Neural progenitor cell (in vitro differentiated cells): Measurements from ENCODE around the gene PTPRC. TPM values are rescaled to one million over a fixed set of nuclear protein-coding genes. Genes with fewer than 3 reads are reported as not detected.

Source experiments
- DNase-seq: peaks from one replicate; pipeline ENCODE4 v3.0.0-alpha.2; 2016; ENCODE audit warnings: low spot score
- H2AFZ ChIP-seq: fragments of 200-600 bp; sonication (generic); replicated peaks from 2 replicates; pipeline ENCODE4 v1.6.1; 2016; ENCODE audit warnings: antibody characterized with exemption
- H3F3A ChIP-seq: fragments of 200-600 bp; sonication (generic); 2 replicates; pipeline ENCODE4 v1.6.1; 2016; ENCODE audit warnings: antibody characterized with exemption, low read depth
- H3K27ac ChIP-seq: fragments of 200-600 bp; sonication (generic); 2 replicates; pipeline ENCODE4 v1.5.1; 2016; ENCODE audit warnings: mild to moderate bottlenecking
- H3K27me3 ChIP-seq: fragments of 200-600 bp; sonication (generic); 2 replicates; pipeline ENCODE4 v1.6.1; 2016; ENCODE audit warnings: mild to moderate bottlenecking, moderate library complexity
- H3K36me3 ChIP-seq: fragments of 200-600 bp; sonication (generic); 2 replicates; pipeline ENCODE4 v1.5.1; 2016
- H3K4me1 ChIP-seq: fragments of 200-600 bp; sonication (generic); 2 replicates; pipeline ENCODE4 v1.6.1; 2016; ENCODE audit warnings: mixed run types
- H3K4me2 ChIP-seq: fragments of 200-600 bp; sonication (generic); 2 replicates; pipeline ENCODE4 v1.6.1; 2016
- H3K4me3 ChIP-seq: fragments of 200-600 bp; sonication (generic); 2 replicates; pipeline ENCODE4 v1.5.1; 2016
- H3K79me2 ChIP-seq: fragments of 200-600 bp; sonication (generic); 2 replicates; pipeline ENCODE4 v1.6.1; 2016; ENCODE audit warnings: low read depth
- H3K9ac ChIP-seq: fragments of 200-600 bp; sonication (generic); 2 replicates; pipeline ENCODE4 v1.6.1; 2016
- H3K9me3 ChIP-seq: fragments of 200-600 bp; sonication (generic); 2 replicates; pipeline ENCODE4 v1.5.1; 2016; ENCODE audit warnings: low read depth
- H4K20me1 ChIP-seq: fragments of 200-600 bp; sonication (generic); 2 replicates; pipeline ENCODE4 v1.6.1; 2016; ENCODE audit warnings: low read depth
- H3K27ac Mint-ChIP-seq: 3 replicates; pipeline ENCODE4 v1.8.0; 2021; ENCODE audit warnings: mixed read lengths
- H3K27me3 Mint-ChIP-seq: 2 replicates; pipeline ENCODE4 v1.8.0; 2022; ENCODE audit warnings: low read depth, mild to moderate bottlenecking, inconsistent platforms, moderate library complexity, mixed read lengths; ENCODE audit not compliant: insufficient read depth
- H3K36me3 Mint-ChIP-seq: 3 replicates; pipeline ENCODE4 v1.8.0; 2021; ENCODE audit warnings: mixed read lengths
- H3K4me1 Mint-ChIP-seq: 3 replicates; pipeline ENCODE4 v1.8.0; 2021; ENCODE audit warnings: mixed read lengths
- H3K4me3 Mint-ChIP-seq: 3 replicates; pipeline ENCODE4 v1.8.0; 2021; ENCODE audit warnings: mild to moderate bottlenecking, moderate library complexity, mixed read lengths
- H3K9me3 Mint-ChIP-seq: 3 replicates; pipeline ENCODE4 v1.8.0; 2020; ENCODE audit warnings: mixed read lengths
- EZH2 ChIP-seq: fragments of 200-600 bp; sonication (generic); IDR thresholded peaks from 2 replicates; pipeline ENCODE4 v1.6.1; 2017; ENCODE audit warnings: antibody characterized with exemption, mild to moderate bottlenecking, moderate library complexity
- EZH2phosphoT487 ChIP-seq: fragments of 200-600 bp; sonication (generic); IDR thresholded peaks from 2 replicates; pipeline ENCODE4 v1.6.1; 2017; ENCODE audit warnings: antibody characterized with exemption
- total RNA-seq: library from RNA; depleted of rRNA; stranded (reverse); fragments of >200 nt; gene quantifications from 2 replicates; pipeline ENCODE4 v1.2.3, GENCODE V29; 2015; ENCODE audit warnings: low replicate concordance
- TF ChIP-seq, protein P1 (sequence below): fragments of 200-600 bp; sonication (generic); IDR thresholded peaks from 2 replicates; pipeline ENCODE4 v1.5.1; 2017; ENCODE audit warnings: antibody characterized with exemption, mild to moderate bottlenecking

Gene PTPRC
- total RNA-seq, 1 donor from 2014 or later = not detected

DNA sequence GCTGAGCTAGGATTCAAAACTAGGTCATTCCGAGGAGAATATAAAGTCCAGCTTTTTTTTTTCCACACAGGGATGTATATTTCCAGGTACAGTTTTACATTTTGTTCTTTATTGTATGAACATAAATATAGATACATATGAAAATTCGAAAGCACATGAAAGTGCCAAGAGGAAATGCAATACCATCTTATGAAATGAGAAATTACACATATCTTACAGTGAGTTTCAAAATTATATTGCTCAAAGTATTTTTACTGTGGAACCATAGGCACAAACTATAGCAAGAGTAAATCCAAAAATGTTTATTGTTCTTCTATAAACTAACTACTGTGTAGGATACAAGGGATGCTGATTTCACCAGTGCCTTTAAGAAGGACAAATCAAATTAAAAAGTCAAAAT, 39.0 kb downstream of the PTPRC start:
- Histone ChIP-seq H3K27me3 (no peaks in the 10 kb centered on the region), H3K27ac (no peak overlapping the region), H3K4me1 (peaks cover 25% of the 10 kb centered on the region), H4K20me1 (no peaks in the 10 kb centered on the region), H3F3A (peaks cover 3% of the 10 kb centered on the region), H3K79me2 (no peaks in the 10 kb centered on the region), H3K9me3 (no peaks in the 10 kb centered on the region), H3K4me3 (no peak overlapping the region), H2AFZ (no peak overlapping the region), H3K9ac (no peak overlapping the region), H3K4me2 (no peak overlapping the region), H3K36me3 (no peaks in the 10 kb centered on the region)
- Mint-ChIP-seq H3K4me3 (no peak overlapping the region), H3K4me1 (peaks cover 50% of the 10 kb centered on the region), H3K27me3 (peaks cover 4% of the 10 kb centered on the region), H3K27ac (peak overlapping the region; percentile 70), H3K9me3 (no peaks in the 10 kb centered on the region), H3K36me3 (peaks cover 2% of the 10 kb centered on the region)
- TF ChIP-seq, protein P1, sequence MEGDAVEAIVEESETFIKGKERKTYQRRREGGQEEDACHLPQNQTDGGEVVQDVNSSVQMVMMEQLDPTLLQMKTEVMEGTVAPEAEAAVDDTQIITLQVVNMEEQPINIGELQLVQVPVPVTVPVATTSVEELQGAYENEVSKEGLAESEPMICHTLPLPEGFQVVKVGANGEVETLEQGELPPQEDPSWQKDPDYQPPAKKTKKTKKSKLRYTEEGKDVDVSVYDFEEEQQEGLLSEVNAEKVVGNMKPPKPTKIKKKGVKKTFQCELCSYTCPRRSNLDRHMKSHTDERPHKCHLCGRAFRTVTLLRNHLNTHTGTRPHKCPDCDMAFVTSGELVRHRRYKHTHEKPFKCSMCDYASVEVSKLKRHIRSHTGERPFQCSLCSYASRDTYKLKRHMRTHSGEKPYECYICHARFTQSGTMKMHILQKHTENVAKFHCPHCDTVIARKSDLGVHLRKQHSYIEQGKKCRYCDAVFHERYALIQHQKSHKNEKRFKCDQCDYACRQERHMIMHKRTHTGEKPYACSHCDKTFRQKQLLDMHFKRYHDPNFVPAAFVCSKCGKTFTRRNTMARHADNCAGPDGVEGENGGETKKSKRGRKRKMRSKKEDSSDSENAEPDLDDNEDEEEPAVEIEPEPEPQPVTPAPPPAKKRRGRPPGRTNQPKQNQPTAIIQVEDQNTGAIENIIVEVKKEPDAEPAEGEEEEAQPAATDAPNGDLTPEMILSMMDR = no peak
- TF ChIP-seq EZH2phosphoT487 = no peak
- no peak for TF ChIP-seq EZH2
- DNase-seq = no peak

DNA sequence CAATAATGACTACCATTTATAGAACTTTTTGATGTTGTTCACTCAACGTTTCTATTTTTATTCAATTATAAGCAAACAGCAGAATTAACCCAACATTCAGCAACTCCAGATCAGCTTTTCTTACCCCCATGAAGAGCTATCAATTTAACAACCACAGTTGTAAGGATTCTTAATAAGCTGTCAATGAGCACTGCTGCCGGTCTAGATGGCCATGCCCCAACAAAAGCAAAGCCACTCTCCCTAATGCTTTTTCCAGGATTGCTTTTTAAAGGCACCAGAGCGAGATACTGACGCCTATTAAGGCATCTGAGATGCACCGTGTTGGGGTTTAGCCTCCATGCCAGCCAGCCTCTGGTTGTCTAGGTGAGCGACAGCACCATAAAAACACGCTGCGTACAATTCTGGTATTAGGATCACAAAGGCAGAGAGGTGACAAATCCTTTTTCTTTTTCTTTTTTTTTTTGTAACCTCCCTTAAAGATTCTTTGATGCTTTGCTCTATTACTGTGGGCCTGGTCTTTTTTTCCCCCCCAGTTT, 39.5 kb downstream of the PTPRC start:
- no peak overlapping the region for H3K27ac ChIP-seq
- H2AFZ ChIP-seq = no peak overlapping the region
- no peak overlapping the region for H3K9ac ChIP-seq
- Mint-ChIP-seq H3K4me1 (peaks cover 55% of the 10 kb centered on the region), H3K9me3 (no peaks in the 10 kb centered on the region), H3K4me3 (no peak overlapping the region), H3K27me3 (peaks cover 4% of the 10 kb centered on the region), H3K36me3 (peaks cover 2% of the 10 kb centered on the region), H3K27ac (peak overlapping the region; percentile 70)
- H3K27me3 ChIP-seq = no peaks in the 10 kb centered on the region
- H3F3A ChIP-seq = peaks cover 3% of the 10 kb centered on the region
- no peaks in the 10 kb centered on the region for H3K9me3 ChIP-seq
- H3K4me1 ChIP-seq = peaks cover 25% of the 10 kb centered on the region
- H3K4me3 ChIP-seq = no peak overlapping the region
- no peaks in the 10 kb centered on the region for H4K20me1 ChIP-seq
- no peak overlapping the region for H3K4me2 ChIP-seq
- TF ChIP-seq EZH2 = no peak
- TF ChIP-seq EZH2phosphoT487 = no peak
- TF ChIP-seq, protein P1 = no peak
- H3K79me2 ChIP-seq = no peaks in the 10 kb centered on the region
- H3K36me3 ChIP-seq = no peaks in the 10 kb centered on the region
- peak; percentile 47 for DNase-seq

DNA sequence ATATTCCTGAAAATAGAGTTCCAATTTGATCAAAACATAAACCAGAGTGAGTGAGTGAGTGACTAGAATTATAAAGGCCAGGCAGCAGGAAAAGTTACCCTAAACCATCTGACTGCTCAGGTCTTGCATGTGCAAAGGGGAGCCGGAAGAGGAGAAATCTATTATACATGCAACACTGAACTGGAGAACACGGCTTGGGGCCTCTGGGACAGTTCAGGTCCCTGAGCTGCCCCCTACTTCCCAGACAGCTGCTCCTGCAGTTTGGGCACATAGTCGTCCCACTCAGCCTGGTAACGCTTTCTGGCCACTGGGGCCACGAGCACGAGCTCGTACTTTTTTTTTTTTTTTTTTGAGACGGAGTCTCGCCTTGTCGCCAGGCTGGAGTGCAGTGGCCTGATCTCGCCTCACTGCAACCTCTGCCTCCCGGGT, 40.1 kb downstream of the PTPRC start:
- DNase-seq = no peak
- Histone ChIP-seq H3K9ac (no peak overlapping the region), H3K4me1 (peaks cover 25% of the 10 kb centered on the region), H3K27ac (no peak overlapping the region), H3K4me3 (no peak overlapping the region), H3K79me2 (no peaks in the 10 kb centered on the region), H2AFZ (no peak overlapping the region), H3K4me2 (no peak overlapping the region), H3K9me3 (no peaks in the 10 kb centered on the region), H3K27me3 (no peaks in the 10 kb centered on the region), H3K36me3 (no peaks in the 10 kb centered on the region), H4K20me1 (no peaks in the 10 kb centered on the region), H3F3A (peaks cover 3% of the 10 kb centered on the region)
- TF ChIP-seq EZH2 (no peak), EZH2phosphoT487 (no peak)
- TF ChIP-seq, protein P1 = no peak
- Mint-ChIP-seq H3K27ac (peak overlapping the region; percentile 70), H3K4me3 (peak overlapping the region; percentile 10), H3K4me1 (peaks cover 60% of the 10 kb centered on the region), H3K36me3 (peaks cover 2% of the 10 kb centered on the region), H3K9me3 (no peaks in the 10 kb centered on the region), H3K27me3 (peaks cover 4% of the 10 kb centered on the region)
